ENCODE results near the gene AP2B1. TPM values are rescaled to one million over a fixed set of nuclear protein-coding genes. Genes with fewer than 3 reads are reported as not detected.

AP2B1 gene
- total and polyA plus RNA-seq, 8 donors, result 21.6 to 171 (median 57.2) TPM

GRCh38 chr17:35679007-35679682 is 92.0 kb downstream of the AP2B1 start:
- Histone ChIP-seq H3K4me1 (no peaks in the 10 kb centered on the region), H3K4me3 (no peak overlapping the region), H3K9me3 (no peaks in the 10 kb centered on the region), H3K27me3 (no peaks in the 10 kb centered on the region), H3K36me3 (peaks cover 31 to 91% (median 88%) of the 10 kb centered on the region in 4 donors), H3K27ac (no peak overlapping the region)
- no peak for DNase-seq
- TF ChIP-seq POLR2A (IDR thresholded peaks at IDR 0.05), result no peak
- TF ChIP-seq POLR2AphosphoS5 (IDR thresholded peaks at IDR 0.05), result no peak
- TF ChIP-seq CTCF (IDR thresholded peaks at IDR 0.05), result no peak
- no peak for TF ChIP-seq EP300 (IDR thresholded peaks at IDR 0.05)
- WGBS, 5 donors, result 69 to 81% (median 77%) methylated on average over 2 of the region's 2 CpGs
- intact Hi-C loops (cut with DNase I; ENCODE audit: low total_unique reads), result no loop called here

GRCh38 chr17:35683591-35683990 is 96.5 kb downstream of the AP2B1 start:
- intact Hi-C loops (cut with DNase I; ENCODE audit: low total_unique reads), result no loop called here
- WGBS, 5 donors, result 79 to 91% (median 86%) methylated on average over 4 of the region's 4 CpGs
- peak in 1 of 2 donors; percentile 5 for DNase-seq
- Histone ChIP-seq H3K36me3 (peaks cover 27 to 100% (median 95%) of the 10 kb centered on the region in 4 donors), H3K27ac (no peak overlapping the region), H3K9me3 (no peaks in the 10 kb centered on the region), H3K4me3 (no peak overlapping the region), H3K4me1 (no peaks in the 10 kb centered on the region), H3K27me3 (no peaks in the 10 kb centered on the region)
- TF ChIP-seq EP300 (IDR thresholded peaks at IDR 0.05) (no peak), CTCF (IDR thresholded peaks at IDR 0.05) (no peak), POLR2A (IDR thresholded peaks at IDR 0.05) (no peak), POLR2AphosphoS5 (IDR thresholded peaks at IDR 0.05) (no peak)

- no peaks in the 10 kb centered on the region for H3K27me3 ChIP-seq
- 78 to 86% (median 78%) methylated on average over 2 of the region's 2 CpGs for WGBS, 5 donors
- no peaks in the 10 kb centered on the region for H3K4me1 ChIP-seq
- no peak overlapping the region for H3K4me3 ChIP-seq
- H3K27ac ChIP-seq, result no peak overlapping the region
- TF ChIP-seq POLR2A (IDR thresholded peaks at IDR 0.05), result no peak
- no peak for TF ChIP-seq POLR2AphosphoS5 (IDR thresholded peaks at IDR 0.05)
- TF ChIP-seq CTCF (IDR thresholded peaks at IDR 0.05), result no peak
- TF ChIP-seq EP300 (IDR thresholded peaks at IDR 0.05), result no peak
- peaks cover 27 to 100% (median 98%) of the 10 kb centered on the region in 4 donors for H3K36me3 ChIP-seq
- intact Hi-C loops (cut with DNase I; ENCODE audit: low total_unique reads), result no loop called here
- DNase-seq, result no peak
- H3K9me3 ChIP-seq, result no peaks in the 10 kb centered on the region
Measured at GRCh38 chr17:35684055-35684802, 97.1 kb downstream of the AP2B1 start.

- no peaks in the 10 kb centered on the region for H3K9me3 ChIP-seq
- H3K4me1 ChIP-seq, result no peaks in the 10 kb centered on the region
- intact Hi-C loops (cut with DNase I; ENCODE audit: low total_unique reads), result no loop called here
- DNase-seq, result no peak
- H3K27me3 ChIP-seq, result no peaks in the 10 kb centered on the region
- H3K36me3 ChIP-seq, result peaks cover 18 to 100% (median 93%) of the 10 kb centered on the region in 4 donors
- WGBS, 5 donors, result 78 to 92% (median 89%) methylated on average over 7 of the region's 7 CpGs
- TF ChIP-seq POLR2AphosphoS5 (IDR thresholded peaks at IDR 0.05), result no peak
- no peak overlapping the region for H3K4me3 ChIP-seq
- H3K27ac ChIP-seq, result no peak overlapping the region
Measured at GRCh38 chr17:35692512-35693210, 105.5 kb downstream of the AP2B1 start.

Measured in stomach (tissue), 9 donors.